ENCODE results near the gene SEC11C.

SEC11C gene

GRCh38 chr18:59139615-59140301 is at the start of gene SEC11C:
Gene SEC11C, plus strand, starts transcription at chr18:59139884. Its CDS starts 65 bp downstream, at chr18:59139949.
- TF ChIP-seq, protein P1, sequence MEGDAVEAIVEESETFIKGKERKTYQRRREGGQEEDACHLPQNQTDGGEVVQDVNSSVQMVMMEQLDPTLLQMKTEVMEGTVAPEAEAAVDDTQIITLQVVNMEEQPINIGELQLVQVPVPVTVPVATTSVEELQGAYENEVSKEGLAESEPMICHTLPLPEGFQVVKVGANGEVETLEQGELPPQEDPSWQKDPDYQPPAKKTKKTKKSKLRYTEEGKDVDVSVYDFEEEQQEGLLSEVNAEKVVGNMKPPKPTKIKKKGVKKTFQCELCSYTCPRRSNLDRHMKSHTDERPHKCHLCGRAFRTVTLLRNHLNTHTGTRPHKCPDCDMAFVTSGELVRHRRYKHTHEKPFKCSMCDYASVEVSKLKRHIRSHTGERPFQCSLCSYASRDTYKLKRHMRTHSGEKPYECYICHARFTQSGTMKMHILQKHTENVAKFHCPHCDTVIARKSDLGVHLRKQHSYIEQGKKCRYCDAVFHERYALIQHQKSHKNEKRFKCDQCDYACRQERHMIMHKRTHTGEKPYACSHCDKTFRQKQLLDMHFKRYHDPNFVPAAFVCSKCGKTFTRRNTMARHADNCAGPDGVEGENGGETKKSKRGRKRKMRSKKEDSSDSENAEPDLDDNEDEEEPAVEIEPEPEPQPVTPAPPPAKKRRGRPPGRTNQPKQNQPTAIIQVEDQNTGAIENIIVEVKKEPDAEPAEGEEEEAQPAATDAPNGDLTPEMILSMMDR (conservative IDR thresholded peaks at IDR 0.05; ENCODE audit: control insufficient read depth, insufficient read depth, low read depth, low read length), result no peak
- peak within 1 kb of the TSS; percentile 86 for H3K4me3 ChIP-seq (ENCODE audit: control insufficient read depth, low read depth, low read length)
- DNase-seq (ENCODE audit: low read depth), result peak; percentile 93

DNA sequence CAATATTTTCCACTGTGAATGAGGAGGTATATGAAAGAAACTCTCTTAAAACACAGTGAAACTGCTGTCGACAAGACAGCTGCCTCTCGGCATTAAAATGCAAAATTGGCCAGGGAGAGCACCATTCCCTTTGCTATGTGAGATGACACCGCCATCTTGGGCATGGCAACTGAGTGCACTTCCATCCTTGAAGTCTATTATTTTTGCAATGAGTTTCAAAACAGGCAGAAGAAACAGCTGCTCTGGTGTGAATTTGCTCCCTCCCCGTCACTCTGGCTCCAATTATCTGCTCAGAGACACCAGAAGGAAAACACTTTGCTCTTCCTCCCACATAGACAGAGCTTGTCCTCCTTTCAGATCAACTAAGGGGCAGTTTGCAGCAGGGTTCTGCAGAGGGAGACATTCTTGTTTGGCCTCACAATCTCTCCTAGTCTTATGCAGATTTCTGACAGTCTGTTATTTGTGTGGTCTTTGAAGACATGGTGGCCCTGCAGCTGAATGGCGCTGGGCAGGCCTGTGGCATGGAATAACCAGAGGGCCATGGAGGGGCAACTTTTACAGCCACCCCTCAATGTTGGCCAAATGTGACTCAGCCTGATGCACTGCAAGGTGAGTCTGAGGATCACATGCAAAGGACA is 48.6 kb upstream of the SEC11C start:
- no peak for DNase-seq (ENCODE audit: low read depth)
- no peak overlapping the region for H3K4me3 ChIP-seq (ENCODE audit: control insufficient read depth, low read depth, low read length)
- TF ChIP-seq, protein P1 (conservative IDR thresholded peaks at IDR 0.05; ENCODE audit: control insufficient read depth, insufficient read depth, low read depth, low read length), result no peak

GRCh38 chr18:59093668-59094067 is 46.0 kb upstream of the SEC11C start:
- DNase-seq (ENCODE audit: low read depth), result no peak
- no peak overlapping the region for H3K4me3 ChIP-seq (ENCODE audit: control insufficient read depth, low read depth, low read length)

GRCh38 chr18:59094569-59094968 is 45.1 kb upstream of the SEC11C start:
- DNase-seq (ENCODE audit: low read depth), result no peak
- TF ChIP-seq, protein P1 (conservative IDR thresholded peaks at IDR 0.05; ENCODE audit: control insufficient read depth, insufficient read depth, low read depth, low read length), result no peak
- H3K4me3 ChIP-seq (ENCODE audit: control insufficient read depth, low read depth, low read length), result no peak overlapping the region

More at GRCh38 chr18:59093668-59094067, 46.0 kb upstream of the SEC11C start:
- TF ChIP-seq, protein P1 (conservative IDR thresholded peaks at IDR 0.05; ENCODE audit: control insufficient read depth, insufficient read depth, low read depth, low read length), result no peak

- TF ChIP-seq, protein P1 (conservative IDR thresholded peaks at IDR 0.05; ENCODE audit: control insufficient read depth, insufficient read depth, low read depth, low read length), result no peak
- H3K4me3 ChIP-seq (ENCODE audit: control insufficient read depth, low read depth, low read length), result no peak overlapping the region
- no peak for DNase-seq (ENCODE audit: low read depth)
Measured at GRCh38 chr18:59096098-59096789, 43.4 kb upstream of the SEC11C start.

DNA sequence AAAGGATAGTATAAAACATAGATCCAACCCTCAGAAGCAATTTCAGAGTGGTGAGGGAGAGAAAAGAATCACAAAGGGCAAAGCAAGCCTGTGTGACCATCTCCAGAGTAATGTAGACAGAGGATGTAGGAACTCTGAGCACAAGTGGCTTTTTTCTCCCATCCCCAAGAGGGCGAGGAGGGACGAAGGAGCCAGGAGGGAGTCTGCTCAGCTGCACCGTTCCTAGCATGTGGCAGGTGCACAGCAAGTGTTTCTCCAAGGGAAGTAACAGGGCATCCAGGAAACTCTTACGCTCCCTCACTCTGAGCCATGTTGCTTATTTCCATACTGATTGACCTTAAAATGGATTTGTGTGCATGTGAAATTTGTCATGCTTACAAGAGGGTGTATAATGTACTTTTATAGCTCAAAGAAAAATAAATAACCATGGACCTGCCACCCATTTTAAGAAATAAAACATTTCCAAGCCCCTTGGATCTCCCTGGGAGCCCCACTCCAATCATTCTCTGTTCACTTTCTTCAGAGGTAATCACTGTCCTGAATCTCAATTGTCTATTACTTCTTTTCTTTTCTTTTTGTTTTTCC is 37.8 kb upstream of the SEC11C start:
- TF ChIP-seq, protein P1 (conservative IDR thresholded peaks at IDR 0.05; ENCODE audit: control insufficient read depth, insufficient read depth, low read depth, low read length), result no peak
- H3K4me3 ChIP-seq (ENCODE audit: control insufficient read depth, low read depth, low read length), result no peak overlapping the region
- no peak for DNase-seq (ENCODE audit: low read depth)
